WTC11 (cell line): ENCODE data around the gene SNAPC4. TPM values are rescaled to one million over a fixed set of nuclear protein-coding genes. Genes with fewer than 3 reads are reported as not detected.

Experiments used
- ATAC-seq: fragments of 200-7000 bp; cut with Tn5 transposase; 2 replicates; pipeline ENCODE4 v1.10.0; 2021; ENCODE audit warnings: mild to moderate bottlenecking, moderate library complexity
- CTCF ChIA-PET: fragments of 300-600 bp; sonication (Branson Sonifier 250); formaldehyde crosslinking; loops from one replicate; lab custom pipeline; 2021; ENCODE audit warnings: antibody characterized with exemption; lab: Charles Lee
- POLR2A ChIA-PET: fragments of 350-600 bp; sonication (Branson Sonifier 250); formaldehyde crosslinking; loops from one replicate; lab custom pipeline; 2021; ENCODE audit warnings: antibody characterized with exemption; lab: Charles Lee
- DNase-seq: peaks from one replicate; pipeline ENCODE4 v3.0.0; 2021; ENCODE audit warnings: low spot score
- H3K27ac Mint-ChIP-seq: 2 replicates; pipeline ENCODE4 v1.8.0; 2021; ENCODE audit warnings: mixed read lengths
- H3K27me3 Mint-ChIP-seq: 2 replicates; pipeline ENCODE4 v1.8.0; 2021; ENCODE audit warnings: low read depth, mild to moderate bottlenecking, moderate library complexity, mixed read lengths
- H3K36me3 Mint-ChIP-seq: 2 replicates; pipeline ENCODE4 v1.8.0; 2021; ENCODE audit warnings: mixed read lengths
- H3K4me1 Mint-ChIP-seq: 2 replicates; pipeline ENCODE4 v1.8.0; 2022; ENCODE audit warnings: mixed read lengths
- H3K4me3 Mint-ChIP-seq: 2 replicates; pipeline ENCODE4 v1.8.0; 2021; ENCODE audit warnings: mild to moderate bottlenecking, moderate library complexity, mixed read lengths
- H3K9me3 Mint-ChIP-seq: 2 replicates; pipeline ENCODE4 v1.8.0; 2021; ENCODE audit warnings: mixed read lengths
- AR ChIP-seq: fragments of 250-450 bp; sonication (Bioruptor Pico); IDR thresholded peaks from 2 replicates; pipeline ENCODE4 v1.9.0; 2021; ENCODE audit warnings: mild to moderate bottlenecking
- ATF6 ChIP-seq: sonication (generic); formaldehyde crosslinking; IDR thresholded peaks from 2 replicates; pipeline ENCODE4 v1.8.1; 2023; ENCODE audit warnings: mild to moderate bottlenecking, missing genetic modification reagents
- CREB1 ChIP-seq: sonication (generic); formaldehyde crosslinking; IDR thresholded peaks from 2 replicates; pipeline ENCODE4 v1.8.0; 2023; ENCODE audit warnings: mild to moderate bottlenecking, missing genetic modification reagents
- E2F1 ChIP-seq: sonication (generic); formaldehyde crosslinking; IDR thresholded peaks from 2 replicates; pipeline ENCODE4 v1.8.0; 2022; ENCODE audit warnings: mild to moderate bottlenecking, missing genetic modification reagents
- FOXJ3 ChIP-seq: sonication (generic); formaldehyde crosslinking; IDR thresholded peaks from 2 replicates; pipeline ENCODE4 v1.9.0; 2021; ENCODE audit warnings: missing genetic modification reagents, mild to moderate bottlenecking, borderline replicate concordance
- GABPB1 ChIP-seq: sonication (generic); formaldehyde crosslinking; IDR thresholded peaks from 2 replicates; pipeline ENCODE4 v1.8.1; 2023; ENCODE audit warnings: mild to moderate bottlenecking, missing genetic modification reagents
- IRF1 ChIP-seq: sonication (generic); formaldehyde crosslinking; IDR thresholded peaks from 2 replicates; pipeline ENCODE4 v1.8.0; 2023; ENCODE audit warnings: missing genetic modification reagents
- JAZF1 ChIP-seq: fragments of 250-450 bp; sonication (Bioruptor Pico); IDR thresholded peaks from 2 replicates; pipeline ENCODE4 v1.9.0; 2021; ENCODE audit warnings: moderate library complexity, mild to moderate bottlenecking, inconsistent platforms
- KAT7 ChIP-seq: sonication (generic); formaldehyde crosslinking; IDR thresholded peaks from 2 replicates; pipeline ENCODE4 v1.8.1; 2023; ENCODE audit warnings: missing genetic modification reagents, mild to moderate bottlenecking, borderline replicate concordance
- RELA ChIP-seq: sonication (generic); formaldehyde crosslinking; IDR thresholded peaks from 2 replicates; pipeline ENCODE4 v1.8.1; 2022; ENCODE audit warnings: missing genetic modification reagents, mild to moderate bottlenecking, borderline replicate concordance
- TEAD4 ChIP-seq: sonication (generic); formaldehyde crosslinking; IDR thresholded peaks from 2 replicates; pipeline ENCODE4 v1.8.0; 2022; ENCODE audit warnings: mild to moderate bottlenecking, missing genetic modification reagents
- USF1 ChIP-seq: sonication (generic); formaldehyde crosslinking; IDR thresholded peaks from 2 replicates; pipeline ENCODE4 v1.8.0; 2022; ENCODE audit warnings: mild to moderate bottlenecking, missing genetic modification reagents
- ZNF138 ChIP-seq: sonication (generic); formaldehyde crosslinking; conservative IDR thresholded peaks from 2 replicates; pipeline ENCODE4 v1.8.1; 2022; ENCODE audit warnings: mild to moderate bottlenecking, moderate library complexity, missing genetic modification reagents
- ZNF232 ChIP-seq: sonication (generic); formaldehyde crosslinking; IDR thresholded peaks from 2 replicates; pipeline ENCODE4 v1.8.0; 2022; ENCODE audit warnings: mild to moderate bottlenecking, missing genetic modification reagents
- ZNF512 ChIP-seq: sonication (generic); formaldehyde crosslinking; IDR thresholded peaks from 2 replicates; pipeline ENCODE4 v1.8.1; 2022; ENCODE audit warnings: missing genetic modification reagents, borderline replicate concordance
- total RNA-seq: library from RNA; stranded (reverse); gene quantifications from 3 replicates; pipeline ENCODE4 v1.2.3, GENCODE V29; 2021

SNAPC4 gene
- total RNA-seq, 1 experiment from 2014 or later, result 22.8 TPM

- DNase-seq (no peak), ATAC-seq (no peak)
- TF ChIP-seq ZNF138 (CRISPR knock-in tag) (no peak), JAZF1 (no peak)
- Mint-ChIP-seq H3K4me1 (peaks cover 15% of the 10 kb centered on the region), H3K9me3 (no peaks in the 10 kb centered on the region), H3K27ac (no peak overlapping the region), H3K4me3 (peak overlapping the region; percentile 80), H3K36me3 (peaks cover 13% of the 10 kb centered on the region), H3K27me3 (no peaks in the 10 kb centered on the region)
- ChIA-PET POLR2A (interaction anchor here (0.7 kb wide), 1 partner anchor 75 kb away, joined by 3 read pairs; no protein-coding TSS in a partner anchor), CTCF (interaction anchor here (0.8 to 1.2 kb wide), 6 partner anchors 8 to 234 kb away, joined by 3 read pairs; no protein-coding TSS in a partner anchor)
Observed at GRCh38 chr9:136437839-136438547, 38.0 kb upstream of the SNAPC4 start.

GRCh38 chr9:136437430-136437829, 37.5 kb upstream of the SNAPC4 start:
- no peaks in the 10 kb centered on the region for H3K9me3 Mint-ChIP-seq
- H3K4me1 Mint-ChIP-seq, result peaks cover 15% of the 10 kb centered on the region
- H3K27ac Mint-ChIP-seq, result peak overlapping the region; percentile 30; the same call in 1 of the 2 replicates
- peak overlapping the region; percentile 80 for H3K4me3 Mint-ChIP-seq
- no peaks in the 10 kb centered on the region for H3K27me3 Mint-ChIP-seq
- TF ChIP-seq ZNF512 (CRISPR knock-in tag), result no peak
- TF ChIP-seq, all 79 proteins: peak for 0
- no peak for ATAC-seq
- no peak for DNase-seq
- peaks cover 7% of the 10 kb centered on the region for H3K36me3 Mint-ChIP-seq
- POLR2A ChIA-PET, result no interaction called here
- CTCF ChIA-PET, result no interaction called here

GRCh38 chr9:136436055-136436634, 36.2 kb upstream of the SNAPC4 start:
- POLR2A ChIA-PET, result no interaction called here
- H3K4me1 Mint-ChIP-seq, result peaks cover 15% of the 10 kb centered on the region
- DNase-seq (no peak), ATAC-seq (no peak)
- peaks cover 2% of the 10 kb centered on the region for H3K36me3 Mint-ChIP-seq
- no peaks in the 10 kb centered on the region for H3K9me3 Mint-ChIP-seq
- no peaks in the 10 kb centered on the region for H3K27me3 Mint-ChIP-seq
- H3K4me3 Mint-ChIP-seq, result peak overlapping the region; percentile 80; the same call in 1 of the 2 replicates
- H3K27ac Mint-ChIP-seq, result peak overlapping the region; percentile 91
- CTCF ChIA-PET, result interaction anchor here (1.7 kb wide), 1 partner anchor 73 kb away, joined by 5 read pairs; no protein-coding TSS in a partner anchor
- TF ChIP-seq ATF6 (CRISPR knock-in tag) (no peak), RELA (CRISPR knock-in tag) (no peak), CREB1 (CRISPR knock-in tag) (no peak), ZNF232 (CRISPR knock-in tag) (no peak), FOXJ3 (CRISPR knock-in tag) (no peak), KAT7 (CRISPR knock-in tag) (no peak), AR (CRISPR knock-in tag) (no peak), E2F1 (CRISPR knock-in tag) (no peak), TEAD4 (CRISPR knock-in tag) (no peak), IRF1 (CRISPR knock-in tag) (no peak), ZNF512 (CRISPR knock-in tag) (no peak), USF1 (CRISPR knock-in tag) (no peak), GABPB1 (CRISPR knock-in tag) (no peak)
